Gastroesophageal sphincter (tissue), 3 donors: ENCODE measurements around the gene PSMB2.

Experiments
- POLR2A ChIP-seq, 2 donors: fragments of 450-650 bp; IDR thresholded peaks; one replicate each; pipeline ENCODE4 v1.6.1; 2017; ENCODE audit warnings: antibody characterized with exemption in 2 of 2, mild to moderate bottlenecking in 2 of 2, moderate library complexity in 1 of 2
- POLR2AphosphoS5 ChIP-seq: sonication (generic); formaldehyde crosslinking; IDR thresholded peaks from one replicate; pipeline ENCODE4 v1.6.1; 2017; ENCODE audit warnings: antibody characterized with exemption
- TF ChIP-seq, protein P1 (sequence below), 4 experiments: fragments of 200-600 bp in 2 of 4; fragments of 450-650 bp in 2 of 4; sonication (generic) in 1 of 4; IDR thresholded peaks; one replicate each; pipeline ENCODE4 v1.5.1; 2017 to 2019; ENCODE audit warnings: antibody characterized with exemption in 4 of 4, mild to moderate bottlenecking in 2 of 4, moderate library complexity in 2 of 4

- TF ChIP-seq POLR2A (IDR thresholded peaks at IDR 0.05): no peak
- TF ChIP-seq POLR2AphosphoS5: no peak
- TF ChIP-seq, protein P1, sequence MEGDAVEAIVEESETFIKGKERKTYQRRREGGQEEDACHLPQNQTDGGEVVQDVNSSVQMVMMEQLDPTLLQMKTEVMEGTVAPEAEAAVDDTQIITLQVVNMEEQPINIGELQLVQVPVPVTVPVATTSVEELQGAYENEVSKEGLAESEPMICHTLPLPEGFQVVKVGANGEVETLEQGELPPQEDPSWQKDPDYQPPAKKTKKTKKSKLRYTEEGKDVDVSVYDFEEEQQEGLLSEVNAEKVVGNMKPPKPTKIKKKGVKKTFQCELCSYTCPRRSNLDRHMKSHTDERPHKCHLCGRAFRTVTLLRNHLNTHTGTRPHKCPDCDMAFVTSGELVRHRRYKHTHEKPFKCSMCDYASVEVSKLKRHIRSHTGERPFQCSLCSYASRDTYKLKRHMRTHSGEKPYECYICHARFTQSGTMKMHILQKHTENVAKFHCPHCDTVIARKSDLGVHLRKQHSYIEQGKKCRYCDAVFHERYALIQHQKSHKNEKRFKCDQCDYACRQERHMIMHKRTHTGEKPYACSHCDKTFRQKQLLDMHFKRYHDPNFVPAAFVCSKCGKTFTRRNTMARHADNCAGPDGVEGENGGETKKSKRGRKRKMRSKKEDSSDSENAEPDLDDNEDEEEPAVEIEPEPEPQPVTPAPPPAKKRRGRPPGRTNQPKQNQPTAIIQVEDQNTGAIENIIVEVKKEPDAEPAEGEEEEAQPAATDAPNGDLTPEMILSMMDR (IDR thresholded peaks at IDR 0.05): no peak
Measured at GRCh38 chr1:35650416-35650815, 9.1 kb upstream of the PSMB2 start.
